Muscle of back (tissue), 13 donors: Measurements from ENCODE around the gene MC4R. TPM values are rescaled to one million over a fixed set of nuclear protein-coding genes. Genes with fewer than 3 reads are reported as not detected.
"Not testable (repeated sequence)": the region's sequence is repeated elsewhere in the genome, so short reads cannot be mapped to it uniquely, and the experiment has no call there.

ENCODE experiments used
- DNase-seq, 3 donors: peaks; one replicate each; pipeline versions ENCODE4 v3.0.0 to v3.0.0-alpha.2; 2013
- long read RNA-seq, 9 donors: transcript quantifications; one replicate each; lab custom pipeline, GENCODE V29; 2026
- polyA plus RNA-seq, 10 donors: library from polyadenylated mRNA; unstranded; fragments of 120-200 nt; gene quantifications; one replicate each; pipeline ENCODE4 v1.2.1, GENCODE V29; 2013; ENCODE audit not compliant: insufficient read length in 10 of 10

The MC4R gene
- polyA plus RNA-seq, result under 1 TPM in 9 of 10 donors, not detected in 1; 0.07 to 0.27 (median 0.22) TPM
- long read RNA-seq, donor 1, result 0 reads
- long read RNA-seq, donor 2, result 0 reads
- long read RNA-seq, donor 3, partial matches to known transcripts, result 0 of 1 reads
- long read RNA-seq, donor 3, other reads (novel, unspliced or antisense), result 0 of 1 reads
- long read RNA-seq, donor 4, result 0 reads
- long read RNA-seq, donor 5, result 0 reads
- long read RNA-seq, donor 6, partial matches to known transcripts, result 0 of 1 reads
- long read RNA-seq, donor 6, other reads (novel, unspliced or antisense), result 0 of 1 reads
- long read RNA-seq, donor 7, result 0 reads
- long read RNA-seq, donor 8, result 0 reads
- long read RNA-seq, donor 9, result 0 reads

DNA sequence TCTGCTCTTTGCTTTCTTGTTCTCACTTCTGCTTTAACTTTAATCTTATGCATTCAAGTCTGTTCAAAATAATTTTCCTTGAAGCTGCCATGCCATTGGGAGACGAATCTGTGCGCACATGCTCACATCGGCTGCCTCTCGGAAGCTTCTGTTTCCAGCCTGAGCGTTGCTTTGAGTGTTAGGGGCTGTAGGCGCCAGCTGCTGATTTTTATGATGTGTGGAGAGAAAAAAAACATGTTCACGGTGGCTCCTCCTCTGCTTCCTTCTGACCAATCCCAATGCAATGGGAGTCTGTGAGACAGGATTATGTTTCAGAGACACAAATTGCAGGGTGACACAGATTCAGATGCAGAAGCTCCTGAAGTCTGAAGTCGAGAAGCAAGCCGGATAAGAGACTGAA lies at the start of gene MC4R:
Gene MC4R (minus strand): TSS at position 180 of the 400 bp plus-strand sequence. CDS start 426 bp downstream, outside the sequence.
- peak; percentile 76 to 87 (median 84) for DNase-seq

DNA sequence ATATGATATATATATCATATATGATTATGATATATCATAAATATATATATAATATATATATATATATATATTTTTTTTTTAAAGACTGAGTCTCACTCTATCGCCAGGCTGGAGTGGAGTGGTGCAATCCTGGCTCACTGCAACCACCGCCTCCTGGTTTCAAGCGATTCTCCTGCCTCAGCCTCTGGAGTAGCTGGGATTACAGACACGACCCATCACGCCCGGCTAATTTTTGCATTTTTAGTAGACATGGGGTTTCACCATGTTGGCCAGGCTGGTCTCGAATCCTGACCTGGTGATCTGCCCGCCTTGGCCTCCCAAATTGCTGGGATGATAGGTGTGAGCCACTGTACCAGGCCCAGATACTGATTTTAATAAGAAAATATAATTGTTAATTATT lies 49.7 kb upstream of the MC4R start:
- not testable (repeated sequence) for DNase-seq

GRCh38 chr18:60421356-60422118 lies 49.0 kb upstream of the MC4R start:
- no peak for DNase-seq

DNA sequence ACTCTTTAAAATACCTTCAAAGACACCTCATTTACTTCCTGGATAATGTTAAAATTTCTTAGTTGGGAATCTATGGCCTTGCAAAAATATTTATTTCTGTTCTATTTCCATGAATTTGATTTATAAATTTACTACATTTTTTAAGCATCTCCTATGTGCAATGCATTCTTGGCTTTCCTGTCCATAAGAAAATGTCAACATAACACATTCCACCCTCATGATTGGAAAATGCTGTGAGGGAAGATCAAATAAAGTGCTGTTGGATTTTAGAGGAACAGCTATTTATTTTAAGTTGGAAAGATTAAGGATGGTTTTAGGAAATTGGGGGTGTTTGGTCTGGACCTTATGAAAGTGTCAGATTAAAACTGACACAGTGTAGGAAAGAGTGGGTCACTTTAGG lies 45.4 kb upstream of the MC4R start:
- DNase-seq, result no peak

- peak in 1 of 3 donors; percentile 3 for DNase-seq
These were observed 41.5 kb upstream of the MC4R start for GRCh38 chr18:60413944-60414547.

- no peak for DNase-seq
These were observed 39.1 kb upstream of the MC4R start for GRCh38 chr18:60411715-60412114.

- DNase-seq, result peak in 1 of 3 donors; percentile 10
These were observed 34.1 kb upstream of the MC4R start for GRCh38 chr18:60406721-60407120.

GRCh38 chr18:60404486-60405085 lies 32.0 kb upstream of the MC4R start:
- no peak for DNase-seq

DNA sequence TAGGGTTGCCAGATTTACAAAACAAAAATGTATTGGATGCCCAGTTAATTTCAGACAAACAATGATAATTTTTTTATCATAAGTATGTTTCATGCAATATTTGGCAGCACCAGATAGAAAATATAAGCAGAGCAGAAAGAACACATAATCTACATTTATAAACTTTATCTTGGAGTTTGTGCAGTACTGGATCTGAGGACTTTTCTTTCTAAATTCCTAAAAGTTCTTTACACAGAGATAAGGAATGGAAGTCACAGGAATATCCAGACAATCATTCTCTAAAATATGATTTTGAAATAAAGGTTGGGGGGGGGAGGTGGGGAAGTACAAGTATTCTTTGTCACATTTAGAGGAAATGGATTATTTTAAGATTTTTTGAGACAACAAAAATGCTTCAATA lies 28.8 kb upstream of the MC4R start:
- no peak for DNase-seq

DNA sequence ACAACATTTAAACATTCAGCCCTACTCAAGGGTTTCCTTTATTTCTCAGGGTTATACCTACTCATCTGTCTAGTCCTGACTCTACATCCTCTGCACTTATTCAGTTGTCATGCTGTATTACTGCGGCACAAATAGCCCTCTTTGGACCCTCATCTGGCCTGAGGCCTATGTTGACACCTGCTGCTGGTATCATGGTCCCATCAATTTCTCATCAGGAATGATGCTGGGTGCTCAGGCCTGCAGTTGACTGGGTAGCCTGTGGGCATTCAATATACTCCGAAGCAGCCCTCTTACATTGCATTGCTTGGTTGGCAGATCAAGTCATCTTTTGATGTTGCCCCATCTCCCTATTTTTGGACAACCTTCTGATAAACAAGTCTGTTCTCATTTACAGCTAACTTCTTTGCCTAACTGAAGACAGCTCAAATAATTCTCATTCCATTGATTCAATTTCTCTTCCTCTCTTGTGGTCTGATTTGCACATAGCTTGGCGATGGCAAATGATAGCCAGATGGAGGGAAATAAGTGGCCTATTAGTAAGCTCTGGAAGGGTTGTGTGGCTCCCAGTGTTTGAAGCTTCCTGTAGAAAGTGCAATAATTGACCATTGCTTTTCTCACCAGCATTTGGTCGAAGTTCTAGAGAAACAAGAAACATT lies 19.1 kb upstream of the MC4R start:
- DNase-seq, result peak in 1 of 3 donors; percentile 58

- DNase-seq, result no peak
These were observed 16.7 kb upstream of the MC4R start for GRCh38 chr18:60389314-60389713.

GRCh38 chr18:60385693-60386092 lies 13.1 kb upstream of the MC4R start:
- no peak for DNase-seq

DNA sequence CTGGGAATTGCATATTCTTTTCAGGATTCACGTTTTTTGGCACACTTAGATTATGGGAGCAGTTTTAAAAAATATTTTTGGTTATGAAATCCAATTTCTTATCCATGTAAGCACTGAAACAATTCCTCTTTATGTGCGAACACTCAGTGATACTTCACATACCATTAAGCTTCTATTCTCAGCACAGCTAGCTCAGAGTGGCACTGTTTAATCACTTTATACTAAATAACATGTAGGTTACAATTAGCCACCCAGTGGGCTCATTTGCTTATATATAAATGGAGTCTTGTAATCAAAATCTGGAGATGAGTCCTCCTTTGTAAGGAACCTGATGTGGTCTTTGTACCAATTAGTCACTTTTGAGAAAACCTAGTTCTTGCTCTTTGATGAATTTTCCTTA lies 11.3 kb upstream of the MC4R start:
- DNase-seq, result no peak

GRCh38 chr18:60377778-60378469 lies 5.3 kb upstream of the MC4R start:
- no peak for DNase-seq

DNA sequence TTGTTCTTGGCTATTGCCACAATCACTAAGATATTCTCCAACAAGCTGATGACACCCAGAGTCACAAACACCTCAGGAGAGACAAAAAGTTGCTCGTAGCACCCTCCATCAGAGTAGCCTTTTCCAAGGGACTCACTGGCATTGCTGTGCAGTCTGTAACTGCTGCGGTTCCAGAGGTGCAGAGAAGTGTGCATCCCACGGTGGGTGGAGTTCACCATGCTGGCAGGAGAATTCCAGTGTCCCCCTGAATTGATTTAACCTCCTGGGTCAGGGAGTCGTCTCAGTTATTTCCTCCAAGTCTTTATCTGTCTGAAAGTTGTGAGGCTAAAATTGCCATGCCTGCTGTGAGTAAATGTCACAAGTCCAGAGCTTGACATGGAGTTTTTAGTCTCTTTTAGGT lies 443 bp downstream of the MC4R start:
- DNase-seq, result peak in 1 of 3 donors; percentile 3

GRCh38 chr18:60358516-60358915 lies 14.1 kb downstream of the MC4R start:
- DNase-seq, result peak in 1 of 3 donors; percentile 55

DNA sequence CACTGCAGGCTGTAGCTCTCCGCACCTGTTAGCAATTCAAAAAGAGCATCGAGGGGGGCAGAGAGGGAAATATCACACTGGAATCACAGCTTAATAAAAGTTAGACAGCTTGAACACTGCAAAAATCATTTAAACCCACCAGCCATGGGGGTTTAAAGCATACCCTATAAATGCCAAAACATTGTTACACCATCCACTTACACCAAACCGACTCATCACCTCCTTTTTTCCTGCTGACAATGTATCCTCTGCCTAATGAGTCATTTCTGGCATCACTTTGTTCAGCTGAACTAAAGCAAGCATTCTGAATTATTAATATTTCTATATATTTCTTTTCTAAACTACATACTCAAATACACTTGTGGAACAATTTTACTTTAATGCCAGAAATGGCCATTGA lies 21.6 kb downstream of the MC4R start:
- no peak for DNase-seq

- no peak for DNase-seq
These were observed 22.4 kb downstream of the MC4R start for GRCh38 chr18:60350150-60350549.

DNA sequence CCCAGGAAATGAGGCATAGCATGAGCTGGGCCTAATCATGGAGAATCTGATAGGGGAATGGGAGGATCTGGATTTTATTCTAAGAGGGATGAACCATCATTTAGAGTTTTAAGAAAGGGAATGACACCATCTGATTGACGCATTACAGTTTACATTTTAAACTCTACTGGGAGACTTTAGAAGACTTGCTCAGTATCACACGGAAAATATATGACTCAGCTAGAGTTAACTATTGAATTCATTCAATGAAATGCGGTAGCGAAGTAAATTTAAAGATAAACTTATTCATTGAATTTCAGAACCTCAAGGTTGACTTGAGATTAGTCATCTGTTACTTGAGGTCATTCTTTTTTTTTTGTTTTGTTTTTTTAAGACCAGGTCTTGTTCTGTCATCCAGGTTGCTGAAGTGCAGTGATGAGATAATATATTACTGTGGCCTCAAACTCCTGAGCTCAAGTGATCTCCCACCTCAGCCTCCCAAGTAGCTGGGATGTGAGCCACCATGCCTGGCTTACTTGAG lies 25.0 kb downstream of the MC4R start:
- no peak for DNase-seq

- DNase-seq, result no peak
These were observed 33.6 kb downstream of the MC4R start for GRCh38 chr18:60339018-60339417.

DNA sequence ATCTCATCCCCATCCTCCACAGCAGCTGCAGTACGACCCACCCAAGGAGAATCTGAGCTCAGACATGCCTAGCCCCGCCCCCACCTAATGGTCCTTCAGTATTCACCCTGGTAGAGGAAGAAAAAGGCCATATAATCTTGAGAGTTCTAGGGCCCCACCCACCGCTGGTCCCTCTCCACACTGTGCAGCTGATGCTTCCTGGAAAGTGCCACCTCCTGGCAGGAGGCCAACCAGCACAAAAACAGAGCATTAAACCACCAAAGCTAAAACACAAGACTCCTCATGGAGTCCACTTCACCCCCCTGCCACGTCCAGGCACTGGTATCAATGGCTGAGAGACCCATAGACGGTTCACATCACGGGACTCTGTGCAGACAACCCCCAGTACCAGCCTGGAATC lies 40.7 kb downstream of the MC4R start:
- DNase-seq, result no peak
